Activated B cell treated with CpG ODN at 0.5 μM for 24 hours (primary cell): ENCODE data around the gene RAB3IL1. TPM values are rescaled to one million over a fixed set of nuclear protein-coding genes. Genes with fewer than 3 reads are reported as not detected.

ENCODE experiments used
- ATAC-seq: fragments of 200-7000 bp; cut with Tn5 transposase; one replicate; pipeline ENCODE4 v1.10.0; 2021; ENCODE audit warnings: low read depth, mild to moderate bottlenecking, moderate library complexity
- CTCF ChIA-PET: fragments of 350-600 bp; sonication (Branson Sonifier 250); formaldehyde crosslinking; loops from one replicate; lab custom pipeline; 2021; ENCODE audit warnings: antibody characterized with exemption; lab: Charles Lee
- POLR2A ChIA-PET: fragments of 350-600 bp; sonication (Branson Sonifier 250); formaldehyde crosslinking; loops from one replicate; lab custom pipeline; 2021; ENCODE audit warnings: antibody characterized with exemption; lab: Charles Lee
- DNase-seq: peaks from one replicate; pipeline ENCODE4 v3.0.0; 2022
- H3K27ac Mint-ChIP-seq: one replicate; pipeline ENCODE4 v1.8.0; 2020; ENCODE audit warnings: mixed read lengths
- H3K27me3 Mint-ChIP-seq: one replicate; pipeline ENCODE4 v1.8.0; 2021; ENCODE audit warnings: mixed read lengths
- H3K36me3 Mint-ChIP-seq: one replicate; pipeline ENCODE4 v1.8.0; 2021; ENCODE audit warnings: low read depth, mixed read lengths
- H3K4me1 Mint-ChIP-seq: one replicate; pipeline ENCODE4 v1.8.0; 2021; ENCODE audit warnings: mixed read lengths
- H3K4me3 Mint-ChIP-seq: one replicate; pipeline ENCODE4 v1.8.0; 2020; ENCODE audit warnings: mild to moderate bottlenecking, mixed read lengths
- H3K9me3 Mint-ChIP-seq: one replicate; pipeline ENCODE4 v1.8.0; 2020; ENCODE audit warnings: mixed read lengths
- CTCF ChIP-seq: fragments of 200-600 bp; IDR thresholded peaks from one replicate; pipeline ENCODE4 v1.8.0; 2022; ENCODE audit warnings: antibody characterized with exemption, mild to moderate bottlenecking
- intact Hi-C: fragments of 100-400 bp; cut with micrococcal nuclease; formaldehyde crosslinking; loops from one replicate; pipeline ENCODE4 v1.15.1; 2024
- total RNA-seq: library from RNA; stranded (reverse); gene quantifications from 2 replicates; pipeline ENCODE4 v1.2.3, GENCODE V29; 2022

Gene RAB3IL1
- total RNA-seq, 1 donor from 2014 or later: not detected

GRCh38 chr11:61868571-61869428 lies 48.6 kb downstream of the RAB3IL1 start:
- Mint-ChIP-seq H3K4me3 (no peak overlapping the region), H3K4me1 (peaks cover 9% of the 10 kb centered on the region), H3K36me3 (no peaks in the 10 kb centered on the region), H3K27me3 (no peaks in the 10 kb centered on the region), H3K9me3 (no peaks in the 10 kb centered on the region), H3K27ac (no peak overlapping the region)
- ChIA-PET POLR2A (no interaction called here), CTCF (interaction anchor here (2.9 to 7.0 kb wide), 5 partner anchors 29 to 239 kb away, joined by 34 to 104 read pairs (median 57); partner anchors contain the start of gene BEST1)
- no peak for DNase-seq
- intact Hi-C loops: no loop called here
- ATAC-seq: no peak
- no peak for TF ChIP-seq CTCF

GRCh38 chr11:61866958-61867343 lies 50.4 kb downstream of the RAB3IL1 start:
- ChIA-PET POLR2A (no interaction called here), CTCF (interaction anchor here (1.1 to 1.7 kb wide), 3 partner anchors 81 to 241 kb away, joined by 5 to 7 read pairs (median 6); no protein-coding TSS in a partner anchor)
- ATAC-seq (no peak), DNase-seq (no peak)
- H3K4me1 Mint-ChIP-seq: peaks cover 9% of the 10 kb centered on the region
- H3K27me3 Mint-ChIP-seq: no peaks in the 10 kb centered on the region
- no peak overlapping the region for H3K4me3 Mint-ChIP-seq
- intact Hi-C loops: no loop called here
- no peak overlapping the region for H3K27ac Mint-ChIP-seq
- H3K9me3 Mint-ChIP-seq: no peaks in the 10 kb centered on the region
- no peak for TF ChIP-seq CTCF
- H3K36me3 Mint-ChIP-seq: no peaks in the 10 kb centered on the region

- CTCF ChIA-PET: interaction anchor here (1.1 to 1.7 kb wide), 3 partner anchors 81 to 241 kb away, joined by 5 to 7 read pairs (median 6); no protein-coding TSS in a partner anchor
- TF ChIP-seq CTCF: no peak
- ATAC-seq: no peak
- H3K4me1 Mint-ChIP-seq: peaks cover 7% of the 10 kb centered on the region
- H3K4me3 Mint-ChIP-seq: no peak overlapping the region
- intact Hi-C loops: no loop called here
- no peaks in the 10 kb centered on the region for H3K27me3 Mint-ChIP-seq
- H3K36me3 Mint-ChIP-seq: no peaks in the 10 kb centered on the region
- no peak for DNase-seq
- no peaks in the 10 kb centered on the region for H3K9me3 Mint-ChIP-seq
- H3K27ac Mint-ChIP-seq: no peak overlapping the region
- POLR2A ChIA-PET: no interaction called here
Observed at GRCh38 chr11:61866231-61866957, 51.0 kb downstream of the RAB3IL1 start.

GRCh38 chr11:61864814-61865775 lies 52.3 kb downstream of the RAB3IL1 start:
- no peak overlapping the region for H3K4me3 Mint-ChIP-seq

More at GRCh38 chr11:61864814-61865775, 52.3 kb downstream of the RAB3IL1 start:
- no peaks in the 10 kb centered on the region for H3K27me3 Mint-ChIP-seq
- H3K36me3 Mint-ChIP-seq: peaks cover 2% of the 10 kb centered on the region
- H3K27ac Mint-ChIP-seq: no peak overlapping the region
- intact Hi-C loops: no loop called here
- ChIA-PET POLR2A (no interaction called here), CTCF (no interaction called here)
- ATAC-seq (no peak), DNase-seq (no peak)
- no peak for TF ChIP-seq CTCF
- no peaks in the 10 kb centered on the region for H3K9me3 Mint-ChIP-seq
- no peaks in the 10 kb centered on the region for H3K4me1 Mint-ChIP-seq
